ENCODE results near the gene FOXP1.

The FOXP1 gene

DNA sequence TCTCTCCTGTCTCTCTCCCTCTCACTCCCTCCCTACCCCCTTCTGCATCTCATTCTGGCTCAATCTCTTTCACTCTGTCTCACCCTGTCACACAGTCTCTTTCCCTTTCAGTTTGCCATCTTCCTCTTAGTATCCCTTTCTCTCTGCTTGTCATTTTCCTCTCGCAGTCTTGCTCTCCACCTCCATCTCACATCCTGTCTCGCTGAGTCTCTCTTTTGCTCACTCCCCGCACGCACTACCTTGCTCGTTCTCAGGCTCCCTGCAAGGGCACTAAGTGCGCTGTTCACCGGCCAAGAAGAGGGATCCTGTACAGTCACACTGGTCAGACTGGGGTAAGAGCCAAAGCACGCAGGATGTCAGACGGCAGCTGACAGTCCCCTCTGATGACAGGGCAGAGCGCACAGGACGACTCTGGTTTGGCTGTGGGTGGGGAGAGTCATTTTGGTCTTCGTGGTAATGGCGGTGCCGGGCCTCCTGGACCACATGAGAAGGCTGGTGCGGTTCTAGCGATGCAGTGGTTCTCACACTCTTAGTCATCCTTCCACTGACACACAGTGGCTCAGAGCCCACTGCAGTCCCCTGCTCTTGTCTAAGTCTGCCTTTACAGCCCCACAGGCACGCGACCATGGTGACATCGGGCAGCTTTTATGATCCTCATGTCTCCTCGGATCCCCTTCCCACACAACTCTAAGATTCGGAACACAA lies 356.8 kb downstream of the FOXP1 start:
- DNase-seq: peak; percentile 46

- no peak for DNase-seq
Observed at GRCh38 chr3:71225951-71226564, 357.5 kb downstream of the FOXP1 start.

DNA sequence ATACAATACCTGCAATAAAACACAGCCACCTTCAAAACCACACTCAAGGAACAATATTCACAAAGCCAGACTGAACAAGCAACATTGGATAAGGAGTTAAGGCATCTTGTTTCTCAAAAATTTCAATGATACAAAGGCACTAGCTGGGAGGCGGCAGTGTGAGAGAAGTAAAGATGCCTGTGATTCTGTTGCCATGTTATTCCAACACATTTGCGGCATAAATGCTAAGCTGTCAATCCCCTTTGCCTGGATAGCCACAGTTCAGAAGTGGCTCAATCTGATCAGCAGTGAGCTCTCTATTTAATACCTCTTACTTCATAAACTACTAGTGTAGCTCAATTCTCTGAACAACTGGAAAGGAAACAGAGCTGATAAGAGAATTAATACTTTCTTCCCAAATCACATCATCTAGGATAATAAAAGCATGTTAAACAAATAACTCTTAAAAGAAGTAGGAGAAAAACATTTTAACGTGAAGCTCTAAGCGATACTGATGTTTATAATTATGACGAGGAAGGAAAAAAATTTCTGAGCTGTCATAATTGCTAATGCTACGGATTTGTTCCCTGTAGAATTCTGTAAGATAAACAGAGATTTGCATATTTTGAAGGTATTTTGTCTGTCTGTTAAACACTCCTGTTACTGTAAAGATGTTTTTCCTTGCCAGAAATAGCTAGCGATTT lies 358.4 kb downstream of the FOXP1 start:
- no peak for DNase-seq

- no peak for DNase-seq
Observed at GRCh38 chr3:71219744-71220638, 363.5 kb downstream of the FOXP1 start.

- DNase-seq: no peak
Observed at GRCh38 chr3:71218508-71218907, 365.0 kb downstream of the FOXP1 start.

- DNase-seq: no peak
Observed at GRCh38 chr3:71217640-71218222, 365.8 kb downstream of the FOXP1 start.

GRCh38 chr3:71215351-71215750 lies 368.2 kb downstream of the FOXP1 start:
- no peak for DNase-seq

- no peak for DNase-seq
Observed at GRCh38 chr3:71214797-71215196, 368.7 kb downstream of the FOXP1 start.

- DNase-seq: no peak
Observed at GRCh38 chr3:71214016-71214415, 369.5 kb downstream of the FOXP1 start.

- no peak for DNase-seq
Observed at GRCh38 chr3:71211083-71211482, 372.4 kb downstream of the FOXP1 start.

DNA sequence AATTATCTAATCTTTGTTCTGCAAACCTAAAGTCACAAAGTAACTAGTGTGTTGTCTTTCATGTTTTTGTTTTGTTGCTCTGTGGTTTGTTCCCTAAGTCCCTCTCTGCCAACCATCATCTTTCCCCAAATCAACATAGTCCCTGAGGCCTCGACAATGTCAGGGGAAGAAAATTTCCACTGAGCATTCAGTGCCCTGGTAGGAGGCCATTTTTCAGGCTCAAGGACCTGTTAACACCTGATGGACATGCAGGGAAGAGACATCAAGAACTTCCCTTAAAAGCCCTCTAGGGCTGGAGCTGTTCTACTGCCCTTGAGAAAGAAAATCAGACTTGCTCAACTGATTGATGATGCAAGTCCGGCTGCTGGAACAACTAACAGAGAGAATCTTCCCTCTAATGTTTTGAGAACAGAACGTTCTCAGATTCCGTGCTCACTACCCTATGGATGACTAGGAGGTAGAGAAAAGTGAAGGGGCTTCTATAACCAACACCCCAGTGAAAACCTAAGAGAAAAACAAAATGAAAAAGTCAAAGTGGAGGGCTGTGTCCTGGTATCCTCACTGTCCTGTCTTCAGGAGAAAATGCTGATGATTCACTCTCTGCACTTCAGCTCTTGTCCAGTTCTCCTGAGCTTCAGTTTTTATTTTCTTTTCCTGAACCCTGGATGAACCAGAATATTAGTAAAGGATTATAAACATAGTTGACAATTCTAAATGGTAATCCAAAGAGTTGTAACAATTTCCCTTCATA lies 373.1 kb downstream of the FOXP1 start:
- DNase-seq: no peak

DNA sequence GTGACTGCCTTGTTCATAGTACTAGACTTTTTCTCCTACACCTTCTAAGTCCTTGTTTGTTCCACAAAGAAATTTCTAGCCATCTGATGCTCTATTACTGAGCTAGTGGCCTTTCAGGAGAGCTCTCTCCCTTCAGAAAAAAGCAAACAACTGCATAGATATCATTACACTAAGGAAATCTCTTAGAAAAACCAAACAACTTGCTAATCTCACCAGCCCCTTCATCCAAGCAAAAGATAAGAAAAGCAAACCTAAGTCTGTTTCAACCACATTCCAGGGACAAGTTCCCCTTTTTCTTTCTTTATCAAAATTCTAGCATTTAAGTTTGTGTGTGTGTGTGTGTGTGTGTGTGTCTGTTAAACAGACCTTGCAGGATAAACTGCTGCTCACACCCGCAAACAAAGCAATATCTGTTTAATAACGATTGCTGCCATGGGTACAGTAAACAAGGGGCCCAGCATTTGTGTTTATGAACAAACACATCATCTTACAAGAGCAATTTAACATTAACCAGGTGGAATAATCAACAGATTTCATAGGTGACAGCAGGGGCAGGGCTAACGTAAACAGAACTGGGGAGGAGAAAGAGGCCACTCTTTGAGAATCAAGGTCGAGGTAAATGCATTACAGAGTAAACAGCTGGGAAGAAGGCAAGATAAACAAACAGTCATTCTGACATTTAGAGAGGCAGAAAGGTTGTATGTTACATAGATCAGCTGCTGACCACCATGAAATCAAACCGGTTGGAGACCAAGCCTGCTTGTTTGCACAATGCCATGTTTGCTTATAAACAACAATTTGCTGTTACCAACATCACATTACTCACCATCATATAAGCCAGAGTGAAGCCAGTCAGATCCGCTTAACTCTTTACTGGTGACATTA lies 375.1 kb downstream of the FOXP1 start:
- DNase-seq: no peak

- no peak for DNase-seq
Observed at GRCh38 chr3:71207632-71208031, 375.9 kb downstream of the FOXP1 start.

- no peak for DNase-seq
Observed at GRCh38 chr3:71206305-71207165, 377.0 kb downstream of the FOXP1 start.

DNA sequence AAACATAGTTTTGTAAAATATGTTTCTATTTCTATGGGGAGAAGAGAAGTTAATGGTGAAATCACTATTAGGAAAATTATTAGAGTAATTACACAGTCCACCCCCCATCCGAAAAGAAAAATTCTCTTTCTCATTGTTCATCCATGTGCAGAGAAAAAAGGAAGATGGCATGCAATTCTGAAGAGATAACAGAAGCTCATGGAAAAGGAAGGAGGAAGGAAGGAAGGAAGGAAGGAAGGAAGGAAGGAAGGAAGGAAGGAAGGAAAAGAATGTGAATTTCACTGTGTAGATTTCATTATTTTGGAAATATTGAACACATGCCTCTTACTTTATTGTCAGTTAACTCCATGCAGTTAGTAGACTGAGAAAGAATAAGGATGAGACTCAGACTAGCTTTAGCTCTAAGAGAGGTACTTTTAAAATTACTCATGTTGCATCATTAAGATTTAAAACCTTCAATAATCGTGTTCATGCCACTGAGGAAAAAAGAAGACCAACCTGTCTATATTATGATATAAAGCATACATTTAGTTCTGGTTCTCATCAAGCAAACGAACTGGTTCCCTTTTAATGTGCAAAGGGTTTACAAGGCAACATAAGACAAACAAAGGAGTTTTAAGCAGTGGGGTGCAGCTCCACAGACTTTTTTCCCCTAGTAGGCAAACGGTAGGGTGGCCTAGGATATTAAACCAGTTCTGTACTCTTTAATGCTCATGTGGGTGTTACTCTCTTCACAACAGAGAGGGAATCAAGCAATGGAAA lies 379.6 kb downstream of the FOXP1 start:
- no peak for DNase-seq

DNA sequence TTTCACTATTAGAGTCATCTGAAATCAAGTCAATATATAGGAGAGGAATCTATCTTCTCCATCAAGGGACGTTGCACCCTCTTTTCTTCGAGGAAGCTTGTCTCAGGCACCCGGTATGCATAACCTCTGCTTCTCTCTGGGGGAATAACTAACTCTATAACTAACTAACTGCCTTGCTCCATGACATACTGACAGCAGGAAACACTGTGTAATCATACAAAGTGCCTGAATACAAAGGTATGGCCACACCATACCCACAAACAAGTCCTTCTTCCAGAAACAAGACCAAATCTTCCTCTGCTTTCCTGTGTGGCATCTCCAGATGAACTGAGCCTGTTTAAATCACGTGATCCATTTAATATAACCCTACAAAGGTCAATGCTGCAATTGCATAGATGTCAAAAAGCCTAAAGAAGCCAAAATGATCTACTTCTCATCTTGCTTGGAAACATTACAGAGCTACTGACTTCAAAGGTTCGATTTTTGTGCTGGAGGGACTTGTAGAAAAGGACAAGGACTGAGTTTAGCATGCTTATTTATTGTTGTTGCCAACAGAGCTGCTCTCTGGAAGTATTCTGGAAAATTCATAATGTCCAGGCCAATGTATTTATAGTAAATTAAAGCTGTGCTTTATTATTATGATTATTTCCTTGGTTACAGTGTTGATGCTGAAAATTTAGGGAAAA lies 380.5 kb downstream of the FOXP1 start:
- no peak for DNase-seq

- DNase-seq: peak; percentile 84
Observed at GRCh38 chr3:71201939-71202338, 381.6 kb downstream of the FOXP1 start.

GRCh38 chr3:71197841-71198565 lies 385.5 kb downstream of the FOXP1 start:
- no peak for DNase-seq

Measured in femur (tissue), 1 donor.